HUES64 (cell line): ENCODE data around the gene TM4SF20.

ENCODE experiments used
- H3K27ac ChIP-seq: 2 replicates; pipeline ENCODE4 v1.7.0; 2013; ENCODE audit warnings: low read depth, low read length, inconsistent platforms
- H3K27me3 ChIP-seq: 2 replicates; pipeline ENCODE4 v1.6.1; 2013; ENCODE audit warnings: mild to moderate bottlenecking, low read length; ENCODE audit not compliant: insufficient read depth
- H3K36me3 ChIP-seq: 2 replicates; pipeline ENCODE4 v1.6.1; 2013; ENCODE audit warnings: mild to moderate bottlenecking, low read length; ENCODE audit not compliant: insufficient read depth
- H3K4me1 ChIP-seq: 2 replicates; pipeline ENCODE4 v1.6.1; 2013; ENCODE audit warnings: mild to moderate bottlenecking, low read length, moderate library complexity; ENCODE audit not compliant: insufficient read depth
- H3K4me3 ChIP-seq: 2 replicates; pipeline ENCODE4 v1.5.1; 2013; ENCODE audit warnings: mild to moderate bottlenecking, low read length, moderate library complexity
- H3K9ac ChIP-seq: 2 replicates; pipeline ENCODE4 v1.6.1; 2013; ENCODE audit warnings: mild to moderate bottlenecking, low read depth, low read length
- H3K9me3 ChIP-seq: 2 replicates; pipeline ENCODE4 v1.6.1; 2013; ENCODE audit warnings: low read depth, low read length; ENCODE audit not compliant: insufficient read depth
- WGBS: fragments of 150-250, 120-280 bp; methylation state at CpG from one replicate; pipeline ENCODE4 v1.1.7; 2013; ENCODE audit warnings: missing lambda C conversion rate; 5-methylcytosine and 5-hydroxymethylcytosine counted together

The TM4SF20 gene

DNA sequence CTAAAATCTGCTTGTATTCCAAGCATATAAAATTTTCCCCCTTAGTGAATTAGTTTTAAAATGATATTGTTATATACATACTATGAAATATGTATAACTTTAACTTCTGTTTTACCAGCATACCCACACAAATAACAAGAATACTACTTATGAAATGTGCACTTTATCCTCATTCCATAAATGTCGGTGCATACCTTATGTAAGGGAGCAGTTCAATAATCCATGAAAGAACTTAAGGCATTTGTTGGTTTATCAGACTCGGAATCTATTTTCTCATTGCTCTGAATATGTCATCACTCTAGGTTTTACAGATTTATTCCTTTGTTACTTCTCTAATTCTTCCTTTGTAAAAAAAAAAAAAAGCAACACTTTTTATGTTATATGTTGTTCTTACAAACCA is 66.5 kb downstream of the TM4SF20 start:
- H3K4me3 ChIP-seq, result no peak overlapping the region
- H3K27ac ChIP-seq, result no peak overlapping the region
- no peaks in the 10 kb centered on the region for H3K27me3 ChIP-seq
- no peaks in the 10 kb centered on the region for H3K4me1 ChIP-seq
- no peaks in the 10 kb centered on the region for H3K9me3 ChIP-seq
- H3K36me3 ChIP-seq, result no peaks in the 10 kb centered on the region
- H3K9ac ChIP-seq, result no peak overlapping the region
- 70% methylated on average over 2 of the region's 2 CpGs for WGBS
